Stimulated activated CD8-positive, alpha-beta memory T cell treated with anti-CD3 and anti-CD28 coated beads, Interleukin-7, amount 100 ng/mL, for 48 hours (primary cell): ENCODE data around the gene TCEA3.

Experiments
- DNase-seq, 2 donors: peaks; one replicate each; pipeline ENCODE4 v3.0.0-alpha.2; 2020; ENCODE audit warnings: low read depth in 1 of 2; ENCODE audit errors: extremely low read depth in 1 of 2

TCEA3 gene

GRCh38 chr1:23448846-23449245 lies 24.3 kb upstream of the TCEA3 start:
- DNase-seq, result no peak

- no peak for DNase-seq
Measured at GRCh38 chr1:23446661-23447310, 22.2 kb upstream of the TCEA3 start.

- no peak for DNase-seq
Measured at GRCh38 chr1:23444596-23445390, 20.2 kb upstream of the TCEA3 start.

GRCh38 chr1:23444104-23444533 lies 19.6 kb upstream of the TCEA3 start:
- no peak for DNase-seq

DNA sequence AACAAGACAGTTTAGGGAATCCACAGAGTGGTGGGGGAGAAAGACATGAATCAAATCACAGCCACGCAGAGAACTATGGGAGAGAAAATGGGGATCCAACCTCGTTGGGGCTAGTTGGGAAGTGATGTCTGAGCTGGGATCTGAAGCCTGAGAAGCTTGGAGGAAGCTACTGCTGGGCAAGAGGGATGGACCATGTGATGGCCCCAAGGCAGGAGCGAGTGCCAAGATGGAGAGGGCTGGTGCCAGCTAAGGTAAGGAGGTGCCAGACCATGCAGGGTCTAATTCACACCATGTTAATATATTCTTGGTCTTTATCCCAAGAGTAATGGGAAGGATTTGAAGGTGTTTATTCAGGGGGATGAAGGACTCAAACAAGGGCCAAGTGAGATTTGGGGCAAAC lies 18.2 kb upstream of the TCEA3 start:
- no peak for DNase-seq

DNA sequence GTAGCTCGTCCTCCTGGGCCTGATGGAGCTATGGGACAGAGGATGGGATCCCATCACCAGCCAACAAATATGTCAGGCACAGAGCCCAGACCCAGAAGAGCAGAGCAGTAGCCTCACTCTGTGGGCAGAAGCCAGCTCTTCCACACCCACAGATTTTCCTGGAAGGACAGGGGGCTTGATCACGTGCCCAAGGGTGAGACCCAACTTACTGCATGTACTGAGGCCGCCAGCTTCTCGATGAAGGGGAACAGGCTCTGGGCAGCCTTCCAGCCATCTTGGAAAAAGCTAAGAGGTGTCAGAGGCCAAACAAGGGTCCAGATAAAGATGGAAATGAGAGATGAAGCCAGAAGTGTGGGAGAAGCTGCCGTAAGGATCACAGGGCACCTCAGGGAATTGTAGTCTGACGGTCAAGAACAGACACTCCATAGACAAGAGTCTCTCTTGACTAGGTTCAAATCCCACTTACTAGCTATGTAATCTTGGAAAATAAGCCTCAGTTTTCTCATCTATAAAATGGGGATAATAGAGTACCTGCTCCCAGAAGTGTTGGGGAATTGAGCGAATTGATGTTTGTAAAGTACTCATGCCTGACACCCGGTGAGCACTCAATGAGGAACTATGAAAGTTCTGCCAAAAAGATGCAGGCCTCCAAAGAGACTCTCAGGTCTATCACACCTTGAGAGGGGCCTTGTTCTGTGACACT lies 17.0 kb upstream of the TCEA3 start:
- no peak for DNase-seq

DNA sequence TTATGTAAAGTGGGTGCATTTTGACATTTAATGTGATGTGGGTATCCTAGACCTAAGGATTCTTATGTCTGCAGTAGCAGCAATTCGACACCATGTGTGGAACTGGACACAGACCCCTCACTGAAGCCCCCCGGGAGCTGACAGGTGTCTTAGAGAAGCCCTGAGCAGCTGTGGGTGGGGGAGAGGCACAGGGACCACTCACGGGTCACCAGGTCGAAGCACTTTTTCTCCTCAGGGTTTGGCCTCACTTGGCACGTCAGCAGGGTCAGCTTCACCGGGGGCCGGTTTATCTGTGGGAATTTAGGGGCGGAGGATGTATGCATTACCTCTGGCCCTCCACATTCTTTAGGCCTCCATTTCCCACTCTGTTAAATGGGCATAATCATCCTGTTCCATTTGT lies 14.0 kb upstream of the TCEA3 start:
- no peak for DNase-seq

DNA sequence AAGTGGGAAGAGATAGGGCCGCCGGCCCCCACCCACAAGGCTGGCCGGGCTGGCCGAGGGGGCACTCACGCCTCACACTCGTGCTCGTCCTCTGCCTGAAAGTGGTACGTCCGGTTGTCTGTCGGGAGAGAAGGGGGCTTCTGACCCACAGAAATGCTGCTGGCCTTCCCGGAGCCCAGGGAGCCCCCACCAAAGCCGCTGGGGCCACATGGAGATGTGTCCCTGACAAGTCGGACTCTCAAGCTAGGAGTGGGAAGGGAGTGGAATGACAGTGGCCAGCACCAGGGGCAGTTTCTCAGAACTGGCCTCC lies 12.8 kb upstream of the TCEA3 start:
- no peak for DNase-seq

DNA sequence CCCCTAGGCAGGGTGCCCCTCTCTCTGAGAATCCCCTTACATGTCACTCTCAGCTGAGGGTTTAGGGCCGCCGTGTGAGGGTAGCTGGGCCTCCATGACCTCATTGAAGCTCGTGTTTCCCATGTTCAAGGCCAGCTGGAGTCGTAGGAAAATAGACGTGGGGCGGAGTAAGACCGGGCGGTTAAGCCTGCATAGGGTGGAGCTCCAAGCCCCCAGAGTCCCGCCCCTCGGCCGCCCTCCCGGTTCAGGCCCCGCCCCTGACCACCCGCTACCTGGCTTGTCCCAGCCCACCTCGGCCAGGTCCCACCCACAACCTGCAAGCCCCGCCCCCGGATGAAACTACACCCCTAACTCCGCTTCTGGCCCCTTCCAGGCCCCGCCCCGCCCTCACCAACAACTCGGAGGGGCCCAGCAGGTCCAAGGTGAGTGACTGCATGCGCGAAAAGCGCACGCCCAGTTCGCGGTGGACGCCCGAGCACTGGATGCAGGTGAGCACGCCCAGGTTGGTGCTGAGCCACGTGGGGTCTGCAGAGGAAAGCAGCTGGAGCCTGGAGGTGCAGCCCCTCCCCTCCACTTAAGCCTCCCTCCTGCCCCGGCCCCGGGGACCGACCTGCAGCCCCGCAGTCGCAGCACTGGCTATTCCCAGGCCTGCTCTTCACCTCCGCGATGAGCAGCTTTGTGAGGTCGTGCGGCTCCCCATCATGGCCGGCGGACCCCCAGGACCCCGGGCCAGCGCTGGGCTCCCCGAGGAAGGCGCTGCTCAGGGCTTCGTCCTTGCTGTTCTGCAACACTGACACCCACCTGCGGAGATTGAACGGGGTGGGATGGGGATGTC lies 12.2 kb upstream of the TCEA3 start:
- DNase-seq, result peak in 1 of 2 donors; percentile 30

GRCh38 chr1:23434260-23434775 lies 9.8 kb upstream of the TCEA3 start:
- no peak for DNase-seq

DNA sequence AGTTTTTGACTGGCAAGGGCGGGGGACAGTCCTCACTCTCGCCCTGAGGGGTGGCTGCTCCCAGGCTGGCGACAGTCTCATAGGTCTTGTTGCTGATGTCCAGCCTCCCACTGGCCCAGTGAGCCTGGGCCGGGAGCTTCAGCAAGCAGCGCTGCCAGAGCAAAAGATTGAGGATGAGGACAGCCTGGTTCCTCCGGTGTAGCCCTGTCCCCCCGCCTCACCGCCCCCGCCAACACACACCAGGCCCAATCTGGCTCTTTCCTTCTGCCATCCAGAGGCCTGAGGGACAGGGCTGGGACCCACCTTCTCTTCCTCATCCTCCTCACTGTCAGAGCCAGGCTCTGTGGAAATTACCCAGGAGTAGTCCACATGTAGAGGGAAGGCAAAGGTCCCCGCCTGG lies 8.6 kb upstream of the TCEA3 start:
- DNase-seq, result no peak

DNA sequence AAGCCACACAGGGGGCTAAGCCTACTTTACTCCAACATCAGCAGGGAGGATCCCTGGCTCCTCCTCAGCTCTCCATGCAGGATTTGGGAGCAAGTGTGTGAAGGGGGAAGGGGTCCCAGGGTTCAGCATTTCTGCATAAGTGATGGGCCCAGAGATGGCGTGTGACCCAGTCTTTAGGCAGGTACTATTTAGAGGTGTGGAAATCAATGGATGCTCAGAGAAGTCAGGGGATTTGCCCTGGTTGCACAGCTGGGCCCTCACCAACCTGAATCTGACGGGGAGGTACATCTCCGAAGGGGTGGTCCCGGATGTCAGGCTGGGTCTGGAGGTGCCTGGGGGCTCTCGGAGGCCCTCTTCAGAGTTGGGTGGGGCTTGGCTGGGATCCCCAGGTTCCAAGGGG lies 6.9 kb upstream of the TCEA3 start:
- DNase-seq, result no peak

DNA sequence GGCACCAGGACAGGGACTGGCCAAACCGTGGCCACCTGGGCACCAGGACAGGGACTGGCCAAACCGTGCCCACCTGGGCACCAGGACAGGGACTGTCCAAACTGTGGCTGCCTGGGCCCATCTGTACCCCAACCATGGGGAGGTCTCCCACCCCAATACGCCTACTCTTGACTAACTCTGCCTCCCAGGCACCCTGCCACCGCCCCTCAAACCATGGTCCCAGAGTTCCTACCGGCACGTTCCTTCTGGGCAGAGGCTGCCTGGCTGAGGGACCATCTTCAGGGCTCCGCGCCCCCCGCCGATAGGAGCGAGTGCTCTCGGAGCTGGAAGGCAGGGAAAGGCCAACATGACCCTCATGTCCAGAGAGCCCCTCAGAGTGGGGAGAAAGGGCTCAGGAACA lies 6.3 kb upstream of the TCEA3 start:
- DNase-seq, result no peak

DNA sequence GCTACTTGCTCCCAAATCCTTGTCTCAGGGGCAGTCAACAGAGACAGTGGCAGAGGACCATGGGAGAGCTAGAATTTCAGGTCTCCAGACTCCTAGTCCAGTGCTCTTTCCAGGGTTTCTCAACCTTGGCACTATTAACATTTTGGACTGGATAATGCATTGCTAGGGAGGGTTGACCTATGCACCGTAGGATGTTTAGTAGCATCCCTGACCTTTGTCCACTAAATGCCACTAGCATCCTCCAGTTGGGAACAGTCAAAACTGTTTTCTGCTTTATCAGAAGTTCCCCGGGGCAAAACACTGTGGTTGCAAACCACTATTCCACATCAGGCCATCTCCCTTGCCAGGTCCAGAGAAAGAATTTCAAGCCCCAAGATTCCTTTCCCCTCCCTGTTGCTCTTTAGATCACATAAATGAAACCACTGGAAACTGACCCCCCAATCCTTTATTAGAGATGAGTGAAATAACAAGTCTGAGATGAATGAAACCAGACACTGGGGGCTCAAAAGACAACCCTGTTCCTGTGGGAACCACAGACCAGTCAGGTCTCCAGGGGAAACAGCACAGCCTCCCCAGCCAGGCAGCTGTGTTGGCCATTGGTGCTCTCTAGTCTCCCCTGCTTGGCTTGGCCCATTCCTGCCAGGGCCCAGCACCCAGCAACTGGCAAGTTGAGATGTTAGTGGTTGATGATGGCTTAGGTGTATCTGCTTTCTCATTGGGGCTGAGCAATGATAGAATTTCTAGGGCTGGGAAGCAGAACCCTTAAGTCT lies 3.8 kb upstream of the TCEA3 start:
- no peak for DNase-seq

DNA sequence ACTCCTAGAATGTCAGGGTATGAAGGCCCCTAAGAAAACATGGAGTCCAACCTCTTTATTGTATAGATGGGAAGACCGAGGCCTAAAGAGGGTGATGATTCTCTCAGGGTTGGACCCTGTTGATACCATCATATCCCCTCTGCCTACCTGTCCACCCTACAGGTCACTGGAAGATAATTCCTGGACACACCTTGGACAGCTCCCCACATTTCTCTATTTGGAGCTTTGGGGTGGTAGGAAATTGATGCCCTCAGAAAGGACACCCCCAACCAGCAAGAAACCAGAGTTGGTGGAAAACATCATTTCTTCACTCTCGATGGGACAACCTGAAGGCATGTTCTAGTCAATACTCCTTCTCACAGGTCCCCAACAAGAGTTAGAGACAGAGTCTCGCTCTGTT lies 3.0 kb upstream of the TCEA3 start:
- DNase-seq, result no peak

DNA sequence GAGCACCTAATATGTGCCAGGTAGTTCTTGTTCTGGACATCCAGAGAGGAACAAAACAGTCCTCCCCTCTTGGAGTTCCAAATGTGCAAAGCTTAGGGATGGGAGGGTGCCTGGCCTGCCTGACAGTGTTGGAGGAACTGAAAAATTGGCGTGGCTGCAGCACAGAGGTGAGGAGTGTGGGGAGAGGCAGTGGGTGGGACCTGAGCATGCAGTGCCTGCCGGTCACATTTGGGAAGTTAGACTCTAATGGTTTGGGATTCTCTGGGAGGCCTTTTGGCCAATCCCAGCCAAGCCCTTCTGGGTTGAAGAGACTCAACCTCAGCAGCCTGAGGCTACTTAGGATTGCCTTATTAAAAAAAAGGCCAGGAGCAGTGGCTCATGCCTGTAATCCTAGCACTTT lies 2.3 kb upstream of the TCEA3 start:
- DNase-seq, result no peak

- DNase-seq, result no peak
Measured at GRCh38 chr1:23425193-23425494, 596 bp upstream of the TCEA3 start.

- DNase-seq, result no peak
Measured at GRCh38 chr1:23423415-23424292, 894 bp downstream of the TCEA3 start.

DNA sequence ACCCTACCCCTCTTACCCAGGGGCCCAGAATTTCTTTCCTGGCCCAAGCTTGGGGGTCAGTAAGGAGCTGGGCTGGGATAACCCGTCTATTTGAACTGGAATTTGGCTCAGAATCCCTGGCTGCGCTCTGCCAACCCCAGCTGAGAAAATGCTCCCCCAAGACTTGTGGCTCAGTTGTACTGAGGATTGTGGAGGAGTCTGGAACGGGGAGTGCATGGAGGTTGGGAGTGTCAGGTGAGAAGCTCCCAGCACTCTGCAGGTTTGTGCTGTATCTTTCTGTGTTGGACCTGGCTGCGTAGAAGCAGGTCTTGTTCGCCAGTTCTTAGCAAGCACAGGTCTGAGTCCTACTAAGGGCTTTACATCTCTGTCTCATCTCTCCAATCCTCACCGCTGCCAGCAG lies 1.6 kb downstream of the TCEA3 start:
- no peak for DNase-seq
